A673 (cell line): Measurements from ENCODE around the gene CCR4.

Experiments used
- CTCF ChIP-seq: fragments of 300-800, 200-600 bp; sonication (generic); conservative IDR thresholded peaks from 2 replicates; pipeline ENCODE4 v1.5.1; 2017; ENCODE audit warnings: low read depth, mild to moderate bottlenecking, antibody characterized with exemption, low read length, moderate library complexity, mixed read lengths
- EZH2 ChIP-seq: fragments of 200-600 bp; sonication (generic); IDR thresholded peaks from 2 replicates; pipeline ENCODE4 v1.6.1; 2017; ENCODE audit warnings: borderline replicate concordance, low read depth, mild to moderate bottlenecking, mixed read lengths, antibody characterized with exemption, low read length; ENCODE audit not compliant: poor library complexity, severe bottlenecking

- TF ChIP-seq CTCF: no peak
- no peak for TF ChIP-seq EZH2
Observed at GRCh38 chr3:32945136-32945535, 6.3 kb upstream of the CCR4 start.
